OCI-LY7 (cell line): ENCODE measurements around the gene MPRIP. TPM values are rescaled to one million over a fixed set of nuclear protein-coding genes. Genes with fewer than 3 reads are reported as not detected.

ENCODE experiments used
- BruUV-seq: library from RNA; stranded (reverse); fragments of 400-500 nt; replicated peaks from 2 replicates; lab custom pipeline; 2021; lab: Mats Ljungman, UMichigan
- CTCF ChIA-PET: fragments of 300-600 bp; sonication (Branson Sonifier 250); formaldehyde crosslinking; loops from one replicate; lab custom pipeline; 2022; ENCODE audit warnings: antibody characterized with exemption; ENCODE audit not compliant: unreplicated experiment; lab: Charles Lee
- POLR2A ChIA-PET: fragments of 300-600 bp; sonication (Branson Sonifier 250); formaldehyde crosslinking; loops from one replicate; lab custom pipeline; 2022; ENCODE audit warnings: antibody characterized with exemption; lab: Charles Lee
- DNase-seq: peaks from one replicate; pipeline ENCODE4 v3.0.0-alpha.2; 2015; ENCODE audit warnings: low spot score
- H2AFZ ChIP-seq: fragments of 200-600 bp; sonication (generic), shearing (Covaris generic); 2 replicates; pipeline ENCODE4 v1.6.1; 2014; ENCODE audit warnings: mild to moderate bottlenecking, antibody characterized with exemption, low read length, moderate library complexity
- H3K27ac ChIP-seq: fragments of 200-600 bp; sonication (generic); 2 replicates; pipeline ENCODE4 v1.5.1; 2014; ENCODE audit warnings: mixed run types, low read depth, mild to moderate bottlenecking, moderate library complexity, low read length, inconsistent platforms; ENCODE audit not compliant: poor library complexity, severe bottlenecking
- H3K36me3 ChIP-seq: fragments of 200-600 bp; sonication (generic); 2 replicates; pipeline ENCODE4 v1.6.1; 2014; ENCODE audit warnings: mild to moderate bottlenecking, antibody characterized with exemption, low read length, moderate library complexity, mixed read lengths; ENCODE audit not compliant: insufficient read depth
- H3K4me1 ChIP-seq: fragments of 200-600 bp; sonication (generic); 2 replicates; pipeline ENCODE4 v1.5.1; 2014; ENCODE audit warnings: mild to moderate bottlenecking, low read length; ENCODE audit not compliant: insufficient read depth, poor library complexity, severe bottlenecking
- H3K4me2 ChIP-seq: fragments of 200-600 bp; sonication (generic); 2 replicates; pipeline ENCODE4 v1.6.1; 2014; ENCODE audit warnings: mild to moderate bottlenecking, low read length
- H3K4me3 ChIP-seq: fragments of 200-600 bp; sonication (generic); 2 replicates; pipeline ENCODE4 v1.5.1; 2014; ENCODE audit warnings: mild to moderate bottlenecking, low read depth, low read length; ENCODE audit not compliant: poor library complexity, severe bottlenecking
- H3K79me2 ChIP-seq: fragments of 200-600 bp; sonication (generic); 2 replicates; pipeline ENCODE4 v1.6.1; 2016; ENCODE audit warnings: low read depth, mild to moderate bottlenecking, low read length, moderate library complexity, mixed read lengths; ENCODE audit not compliant: insufficient read depth
- H3K9me2 ChIP-seq: fragments of 200-600 bp; sonication (generic); 2 replicates; pipeline ENCODE4 v1.6.1; 2016; ENCODE audit warnings: mild to moderate bottlenecking, low read length, mixed read lengths; ENCODE audit not compliant: insufficient read depth
- H3K9me3 ChIP-seq: fragments of 200-600 bp; sonication (generic); 2 replicates; pipeline ENCODE4 v1.6.1; 2014; ENCODE audit warnings: mild to moderate bottlenecking, mixed run types, low read length, mixed read lengths
- H4K20me1 ChIP-seq: fragments of 200-600 bp; sonication (generic); 2 replicates; pipeline ENCODE4 v1.6.1; 2014; ENCODE audit warnings: mild to moderate bottlenecking, antibody characterized with exemption, low read length, moderate library complexity, mixed read lengths; ENCODE audit not compliant: insufficient read depth
- CTCF ChIP-seq: fragments of 200-600 bp; sonication (generic); conservative IDR thresholded peaks from 2 replicates; pipeline ENCODE4 v1.5.1; 2014; ENCODE audit warnings: mild to moderate bottlenecking, antibody characterized with exemption, low read length, moderate library complexity, mixed read lengths
- EZH2phosphoT487 ChIP-seq: fragments of 200-600 bp; sonication (generic); IDR thresholded peaks from 2 replicates; pipeline ENCODE4 v1.6.1; 2018; ENCODE audit warnings: low read depth, borderline replicate concordance, mild to moderate bottlenecking, mixed run types, antibody characterized with exemption, low read length, moderate library complexity, mixed read lengths
- intact Hi-C: fragments of 100-400 bp; cut with micrococcal nuclease; formaldehyde crosslinking; loops from one replicate; pipeline ENCODE4 v1.10.0; 2022; ENCODE audit not compliant: unreplicated experiment
- total RNA-seq, 2 experiments: library from RNA; depleted of rRNA in 1 of 2; stranded (reverse); fragments of >200 nt in 1 of 2; shearing (Covaris generic) in 1 of 2; gene quantifications; 2 replicates each; pipeline ENCODE4 v1.2.3, GENCODE V29; 2014 to 2022

Gene MPRIP
- total RNA-seq, 2 experiments from 2014 or later, result 73.3 to 109 TPM

DNA sequence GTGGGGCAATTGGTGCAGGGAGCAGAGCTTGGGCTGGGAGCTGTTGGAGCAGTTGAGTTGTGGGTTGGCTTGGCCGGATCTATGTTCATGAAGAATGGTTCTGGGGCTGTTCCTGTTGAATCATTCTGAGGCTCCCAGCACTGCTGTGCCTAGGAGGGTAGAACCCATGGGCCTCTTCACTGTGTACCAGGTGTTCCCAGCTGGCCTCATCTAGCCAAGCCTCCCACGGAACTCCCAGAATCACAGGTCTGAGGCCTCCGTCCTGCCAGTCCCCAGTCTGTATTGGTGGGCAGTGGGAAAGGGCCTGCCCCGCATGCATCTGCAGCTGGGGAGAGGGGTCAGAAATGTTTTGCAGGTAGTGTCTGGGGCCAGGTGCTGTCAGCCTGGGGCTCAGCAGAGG lies 74.1 kb downstream of the MPRIP start:
- no peaks in the 10 kb centered on the region for H3K79me2 ChIP-seq
- H3K4me3 ChIP-seq, result no peak overlapping the region
- no peak for DNase-seq
- CTCF ChIA-PET, result no interaction called here
- no peak overlapping the region for H2AFZ ChIP-seq
- intact Hi-C loops, result no loop called here
- no peaks in the 10 kb centered on the region for H3K9me3 ChIP-seq
- H3K4me1 ChIP-seq, result peaks cover 13% of the 10 kb centered on the region
- TF ChIP-seq EZH2phosphoT487 (no peak), CTCF (no peak)
- H3K36me3 ChIP-seq, result no peaks in the 10 kb centered on the region
- H4K20me1 ChIP-seq, result no peaks in the 10 kb centered on the region
- no TSS peak for BruUV-seq
- POLR2A ChIA-PET, result no interaction called here
- H3K27ac ChIP-seq, result no peak overlapping the region
- no peak overlapping the region for H3K4me2 ChIP-seq
- no peaks in the 10 kb centered on the region for H3K9me2 ChIP-seq

GRCh38 chr17:17117923-17118322 lies 75.7 kb downstream of the MPRIP start:
- no peak for DNase-seq
- Histone ChIP-seq H3K36me3 (no peaks in the 10 kb centered on the region), H3K9me2 (no peaks in the 10 kb centered on the region), H3K79me2 (no peaks in the 10 kb centered on the region), H3K9me3 (no peaks in the 10 kb centered on the region), H3K4me2 (no peak overlapping the region), H4K20me1 (no peaks in the 10 kb centered on the region), H3K4me3 (no peak overlapping the region), H3K4me1 (peaks cover 15% of the 10 kb centered on the region), H3K27ac (no peak overlapping the region), H2AFZ (no peak overlapping the region)
- ChIA-PET CTCF (no interaction called here), POLR2A (interaction anchor here (0.6 kb wide), 1 partner anchor 67 kb away, joined by 3 read pairs; no protein-coding TSS in a partner anchor)
- intact Hi-C loops, result no loop called here
- BruUV-seq, result no TSS peak
- TF ChIP-seq CTCF (no peak), EZH2phosphoT487 (no peak)

GRCh38 chr17:17118399-17118798 lies 76.1 kb downstream of the MPRIP start:
- no peak overlapping the region for H2AFZ ChIP-seq
- ChIA-PET POLR2A (interaction anchor here (0.6 kb wide), 1 partner anchor 67 kb away, joined by 3 read pairs; no protein-coding TSS in a partner anchor), CTCF (no interaction called here)
- H3K4me2 ChIP-seq, result no peak overlapping the region
- no peaks in the 10 kb centered on the region for H3K36me3 ChIP-seq
- DNase-seq, result no peak
- no peak overlapping the region for H3K4me3 ChIP-seq
- H3K4me1 ChIP-seq, result peaks cover 20% of the 10 kb centered on the region
- H3K27ac ChIP-seq, result no peak overlapping the region
- no TSS peak for BruUV-seq
- intact Hi-C loops, result no loop called here
- no peaks in the 10 kb centered on the region for H3K9me3 ChIP-seq
- no peak for TF ChIP-seq CTCF
- TF ChIP-seq EZH2phosphoT487, result no peak
- no peaks in the 10 kb centered on the region for H3K9me2 ChIP-seq
- no peaks in the 10 kb centered on the region for H4K20me1 ChIP-seq
- H3K79me2 ChIP-seq, result no peaks in the 10 kb centered on the region
